ENCODE results near the gene FLG2.

- no peak for TF ChIP-seq REST (IDR thresholded peaks at IDR 0.05; ENCODE audit: borderline replicate concordance)
- TF ChIP-seq, protein P1, sequence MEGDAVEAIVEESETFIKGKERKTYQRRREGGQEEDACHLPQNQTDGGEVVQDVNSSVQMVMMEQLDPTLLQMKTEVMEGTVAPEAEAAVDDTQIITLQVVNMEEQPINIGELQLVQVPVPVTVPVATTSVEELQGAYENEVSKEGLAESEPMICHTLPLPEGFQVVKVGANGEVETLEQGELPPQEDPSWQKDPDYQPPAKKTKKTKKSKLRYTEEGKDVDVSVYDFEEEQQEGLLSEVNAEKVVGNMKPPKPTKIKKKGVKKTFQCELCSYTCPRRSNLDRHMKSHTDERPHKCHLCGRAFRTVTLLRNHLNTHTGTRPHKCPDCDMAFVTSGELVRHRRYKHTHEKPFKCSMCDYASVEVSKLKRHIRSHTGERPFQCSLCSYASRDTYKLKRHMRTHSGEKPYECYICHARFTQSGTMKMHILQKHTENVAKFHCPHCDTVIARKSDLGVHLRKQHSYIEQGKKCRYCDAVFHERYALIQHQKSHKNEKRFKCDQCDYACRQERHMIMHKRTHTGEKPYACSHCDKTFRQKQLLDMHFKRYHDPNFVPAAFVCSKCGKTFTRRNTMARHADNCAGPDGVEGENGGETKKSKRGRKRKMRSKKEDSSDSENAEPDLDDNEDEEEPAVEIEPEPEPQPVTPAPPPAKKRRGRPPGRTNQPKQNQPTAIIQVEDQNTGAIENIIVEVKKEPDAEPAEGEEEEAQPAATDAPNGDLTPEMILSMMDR (IDR thresholded peaks at IDR 0.05; ENCODE audit: poor library complexity, severe bottlenecking): no peak
- no peak for TF ChIP-seq SMC3 (conservative IDR thresholded peaks at IDR 0.05; ENCODE audit: poor library complexity)
- no peak for TF ChIP-seq POLR2AphosphoS5 (IDR thresholded peaks at IDR 0.05)
- TF ChIP-seq RAD21 (conservative IDR thresholded peaks at IDR 0.05): no peak
- TF ChIP-seq EZH2 (IDR thresholded peaks at IDR 0.05; ENCODE audit: borderline replicate concordance, insufficient read depth, low read length, poor library complexity, severe bottlenecking): no peak
Measured at GRCh38 chr1:152344438-152344837, 15.4 kb downstream of the FLG2 start.

Measured in neural cell (in vitro differentiated cells).